ENCODE measurements around the gene C20orf204.
"Not testable (repeated sequence)": the region's sequence is repeated elsewhere in the genome, so short reads cannot be mapped to it uniquely, and the experiment has no call there.

Gene C20orf204

GRCh38 chr20:64010711-64011237, 25.2 kb upstream of the C20orf204 start:
- Histone ChIP-seq H3K9ac (no peak overlapping the region), H4K20me1 (ENCODE audit: insufficient read depth) (no peaks in the 10 kb centered on the region), H3K27me3 (ENCODE audit: insufficient read depth, low read depth) (no peaks in the 10 kb centered on the region), H3K4me2 (no peak overlapping the region), H2AFZ (ENCODE audit: low read depth) (no peak overlapping the region), H3K79me2 (ENCODE audit: insufficient read depth, low read depth) (no peaks in the 10 kb centered on the region), H3K4me3 (IDR thresholded peaks at IDR 0.05; ENCODE audit: insufficient read depth, low read depth, low read length) (no peak overlapping the region), H3K4me1 (ENCODE audit: low read depth, poor library complexity, severe bottlenecking) (no peaks in the 10 kb centered on the region), H3K36me3 (ENCODE audit: insufficient read depth) (peaks cover 22% of the 10 kb centered on the region; the same call in 1 of the 2 replicates), H3K27ac (no peak overlapping the region)
- TF ChIP-seq CTCF (conservative IDR thresholded peaks at IDR 0.05; ENCODE audit: low read depth, low read length) = no peak

GRCh38 chr20:64011366-64011779, 24.6 kb upstream of the C20orf204 start:
- H2AFZ ChIP-seq (ENCODE audit: low read depth) = no peak overlapping the region
- no peak overlapping the region for H3K4me2 ChIP-seq
- H3K4me3 ChIP-seq (IDR thresholded peaks at IDR 0.05; ENCODE audit: insufficient read depth, low read depth, low read length) = no peak overlapping the region
- TF ChIP-seq CTCF (conservative IDR thresholded peaks at IDR 0.05; ENCODE audit: low read depth, low read length) = no peak
- H3K36me3 ChIP-seq (ENCODE audit: insufficient read depth) = peaks cover 22% of the 10 kb centered on the region; the same call in 1 of the 2 replicates
- no peak overlapping the region for H3K27ac ChIP-seq
- H4K20me1 ChIP-seq (ENCODE audit: insufficient read depth) = no peaks in the 10 kb centered on the region
- no peaks in the 10 kb centered on the region for H3K27me3 ChIP-seq (ENCODE audit: insufficient read depth, low read depth)
- no peak overlapping the region for H3K9ac ChIP-seq
- H3K4me1 ChIP-seq (ENCODE audit: low read depth, poor library complexity, severe bottlenecking) = no peaks in the 10 kb centered on the region
- no peaks in the 10 kb centered on the region for H3K79me2 ChIP-seq (ENCODE audit: insufficient read depth, low read depth)

- not testable (repeated sequence) for H3K4me2 ChIP-seq; H2AFZ ChIP-seq (ENCODE audit: low read depth); H3K27me3 ChIP-seq (ENCODE audit: insufficient read depth, low read depth); H4K20me1 ChIP-seq (ENCODE audit: insufficient read depth); H3K4me3 ChIP-seq (IDR thresholded peaks at IDR 0.05; ENCODE audit: insufficient read depth, low read depth, low read length); H3K9ac ChIP-seq; H3K27ac ChIP-seq; H3K4me1 ChIP-seq (ENCODE audit: low read depth, poor library complexity, severe bottlenecking); H3K79me2 ChIP-seq (ENCODE audit: insufficient read depth, low read depth)
- peaks cover 22% of the 10 kb centered on the region; the same call in 1 of the 2 replicates for H3K36me3 ChIP-seq (ENCODE audit: insufficient read depth)
These were observed 23.4 kb upstream of the C20orf204 start for GRCh38 chr20:64012385-64013154.

GRCh38 chr20:64015635-64016034, 20.3 kb upstream of the C20orf204 start:
- no peak for TF ChIP-seq CTCF (conservative IDR thresholded peaks at IDR 0.05; ENCODE audit: low read depth, low read length)
- peaks cover 8% of the 10 kb centered on the region; the same call in 1 of the 2 replicates for H3K36me3 ChIP-seq (ENCODE audit: insufficient read depth)
- H3K27me3 ChIP-seq (ENCODE audit: insufficient read depth, low read depth) = no peaks in the 10 kb centered on the region
- no peaks in the 10 kb centered on the region for H3K79me2 ChIP-seq (ENCODE audit: insufficient read depth, low read depth)
- no peak overlapping the region for H3K4me2 ChIP-seq
- H4K20me1 ChIP-seq (ENCODE audit: insufficient read depth) = no peaks in the 10 kb centered on the region
- H2AFZ ChIP-seq (ENCODE audit: low read depth) = no peak overlapping the region
- no peak overlapping the region for H3K27ac ChIP-seq
- H3K9ac ChIP-seq = no peak overlapping the region
- H3K4me1 ChIP-seq (ENCODE audit: low read depth, poor library complexity, severe bottlenecking) = no peaks in the 10 kb centered on the region
- H3K4me3 ChIP-seq (IDR thresholded peaks at IDR 0.05; ENCODE audit: insufficient read depth, low read depth, low read length) = no peak overlapping the region
